ENCODE results near the gene ABCC6. TPM values are rescaled to one million over a fixed set of nuclear protein-coding genes. Genes with fewer than 3 reads are reported as not detected.

Gene ABCC6
- total and polyA plus RNA-seq, 2 of the 13 experiments (the other 11 are each of a cell fraction or from before 2014, with no cell fraction given): 82.4 to 105 TPM

GRCh38 chr16:16197966-16198365 is 25.3 kb downstream of the ABCC6 start:
- Histone ChIP-seq H3K27me3 (ENCODE audit: control insufficient read depth in 1 of 2, insufficient read depth in 2 of 2, low read length in 2 of 2) (no peaks in the 10 kb centered on the region), H3K9me3 (ENCODE audit: low read length) (no peaks in the 10 kb centered on the region), H2AFZ (ENCODE audit: low read length) (no peak overlapping the region), H4K20me1 (ENCODE audit: insufficient read depth, low read length) (peaks cover 3% of the 10 kb centered on the region; the same call in 1 of the 2 replicates), H3K79me2 (ENCODE audit: insufficient read depth, low read length) (no peaks in the 10 kb centered on the region), H3K9ac (ENCODE audit: insufficient read depth, low read depth, low read length) (no peak overlapping the region), H3K4me3 (replicated peaks in 1 of 3; ENCODE audit: insufficient read depth in 1 of 3, low read depth in 2 of 3, low read length in 3 of 3) (no peak overlapping the region), H3K36me3 (replicated peaks in 1 of 2; ENCODE audit: control insufficient read depth in 1 of 2, insufficient read depth in 2 of 2, low read length in 2 of 2) (peaks cover 25 to 58% of the 10 kb centered on the region in 2 experiments), H3K27ac (ENCODE audit: extremely low read length, insufficient read depth, low read length) (no peak overlapping the region), H3K4me1 (ENCODE audit: insufficient read depth, low read length) (no peaks in the 10 kb centered on the region), H3K4me2 (ENCODE audit: low read depth, low read length) (no peak overlapping the region)
- in situ Hi-C loops (cut with HindIII; ENCODE audit: extremely low pct_ligation_motif_present, low pct_unique_long_range_greater_than_20kb) (no loop called here), intact Hi-C loops (cut with micrococcal nuclease; ENCODE audit: unreplicated experiment) (no loop called here)
- no peak for ATAC-seq
- no peak for FAIRE-seq
- DNase-seq (ENCODE audit: low spot score): no peak
- TF ChIP-seq AGO2 (optimal IDR thresholded peaks at IDR 0.05; ENCODE audit: low read depth, low read length) (peak; percentile 53), ZNF547 (CRISPR knock-in tag; IDR thresholded peaks at IDR 0.05) (no peak)
- CTCF ChIA-PET (ENCODE audit: low intra/inter-chr PET ratio, low total read pairs): no interaction called here
- BruUV-seq (replicated peaks): no TSS peak
- POLR2A ChIA-PET: no interaction called here
- WGBS (ENCODE audit: low lambda C conversion rate): 98% methylated on average over 17 of the region's 17 CpGs

GRCh38 chr16:16197331-16197730 is 26.0 kb downstream of the ABCC6 start:
- H3K79me2 ChIP-seq (ENCODE audit: insufficient read depth, low read length): no peaks in the 10 kb centered on the region
- H3K36me3 ChIP-seq (replicated peaks in 1 of 2; ENCODE audit: control insufficient read depth in 1 of 2, insufficient read depth in 2 of 2, low read length in 2 of 2): peaks cover 30 to 65% of the 10 kb centered on the region in 2 experiments
- ChIA-PET CTCF (ENCODE audit: low intra/inter-chr PET ratio, low total read pairs) (no interaction called here), POLR2A (no interaction called here)
- no peaks in the 10 kb centered on the region for H3K4me1 ChIP-seq (ENCODE audit: insufficient read depth, low read length)
- no peak overlapping the region for H3K4me2 ChIP-seq (ENCODE audit: low read depth, low read length)
- FAIRE-seq (no peak), ATAC-seq (no peak), DNase-seq (ENCODE audit: low spot score) (no peak)
- in situ Hi-C loops (cut with HindIII; ENCODE audit: extremely low pct_ligation_motif_present, low pct_unique_long_range_greater_than_20kb): no loop called here
- peaks cover 3% of the 10 kb centered on the region; the same call in 1 of the 2 replicates for H4K20me1 ChIP-seq (ENCODE audit: insufficient read depth, low read length)
- intact Hi-C loops (cut with micrococcal nuclease; ENCODE audit: unreplicated experiment): no loop called here
- H3K27me3 ChIP-seq (ENCODE audit: control insufficient read depth in 1 of 2, insufficient read depth in 2 of 2, low read length in 2 of 2): no peaks in the 10 kb centered on the region
- H3K27ac ChIP-seq (ENCODE audit: extremely low read length, insufficient read depth, low read length): no peak overlapping the region
- no peaks in the 10 kb centered on the region for H3K9me3 ChIP-seq (ENCODE audit: low read length)
- H2AFZ ChIP-seq (ENCODE audit: low read length): no peak overlapping the region
- H3K9ac ChIP-seq (ENCODE audit: insufficient read depth, low read depth, low read length): no peak overlapping the region
- 92% methylated on average over 3 of the region's 3 CpGs for WGBS (ENCODE audit: low lambda C conversion rate)
- BruUV-seq (replicated peaks): no TSS peak
- no peak overlapping the region for H3K4me3 ChIP-seq (replicated peaks in 1 of 3; ENCODE audit: insufficient read depth in 1 of 3, low read depth in 2 of 3, low read length in 3 of 3)
- TF ChIP-seq ZNF101 (CRISPR knock-in tag; IDR thresholded peaks at IDR 0.05; ENCODE audit: borderline replicate concordance, low read depth) (no peak), SOX6 (IDR thresholded peaks at IDR 0.05) (no peak), SOX6 (CRISPR knock-in tag; IDR thresholded peaks at IDR 0.05) (no peak), IKZF1 (IDR thresholded peaks at IDR 0.05) (peak; percentile 84; the same call in 1 of the 2 replicates), NFE2L2 (IDR thresholded peaks at IDR 0.05; ENCODE audit: low read length) (no peak), ZMYM2 (CRISPR knock-in tag; IDR thresholded peaks at IDR 0.05) (no peak), ZSCAN22 (CRISPR knock-in tag; IDR thresholded peaks at IDR 0.05) (no peak), TOE1 (CRISPR knock-in tag; IDR thresholded peaks at IDR 0.05) (no peak), ATF7 (IDR thresholded peaks at IDR 0.05) (0 out of 2 replicates have a peak, but pooled peaks have one; percentile 2), ATF7 (CRISPR knock-in tag; IDR thresholded peaks at IDR 0.05) (no peak), KLF13 (CRISPR knock-in tag; IDR thresholded peaks at IDR 0.05) (no peak), MAZ (IDR thresholded peaks at IDR 0.05; ENCODE audit: borderline replicate concordance, low read depth, low read length) (no peak), MAZ (CRISPR knock-in tag; IDR thresholded peaks at IDR 0.05; ENCODE audit: low read depth) (no peak), HNRNPL (IDR thresholded peaks at IDR 0.05; ENCODE audit: low read depth, low read length) (no peak), POLR2G (IDR thresholded peaks at IDR 0.05; ENCODE audit: low read depth, low read length) (no peak), ZNF773 (CRISPR knock-in tag; IDR thresholded peaks at IDR 0.05; ENCODE audit: borderline replicate concordance) (no peak), FIP1L1 (IDR thresholded peaks at IDR 0.05; ENCODE audit: borderline replicate concordance, insufficient read depth, low read depth, low read length) (no peak), ZNF607 (CRISPR knock-in tag; IDR thresholded peaks at IDR 0.05; ENCODE audit: borderline replicate concordance) (no peak), NBN (conservative IDR thresholded peaks at IDR 0.05) (0 out of 2 replicates have a peak, but pooled peaks have one; percentile 82), WIZ (CRISPR knock-in tag; IDR thresholded peaks at IDR 0.05) (no peak), ZFP36L1 (CRISPR knock-in tag; IDR thresholded peaks at IDR 0.05) (no peak), ATM (IDR thresholded peaks at IDR 0.05; ENCODE audit: borderline replicate concordance) (no peak), ZSCAN20 (CRISPR knock-in tag; IDR thresholded peaks at IDR 0.05; ENCODE audit: borderline replicate concordance) (no peak)

All from HepG2 (cell line).